Measurements from ENCODE around the gene MRPL49. TPM values are rescaled to one million over a fixed set of nuclear protein-coding genes. Genes with fewer than 3 reads are reported as not detected.

The MRPL49 gene
- total and polyA plus RNA-seq, 9 of the 15 experiments (the other 6 are each of a cell fraction or from before 2014, with no cell fraction given), result 74.3 to 132 (median 91.2) TPM

DNA sequence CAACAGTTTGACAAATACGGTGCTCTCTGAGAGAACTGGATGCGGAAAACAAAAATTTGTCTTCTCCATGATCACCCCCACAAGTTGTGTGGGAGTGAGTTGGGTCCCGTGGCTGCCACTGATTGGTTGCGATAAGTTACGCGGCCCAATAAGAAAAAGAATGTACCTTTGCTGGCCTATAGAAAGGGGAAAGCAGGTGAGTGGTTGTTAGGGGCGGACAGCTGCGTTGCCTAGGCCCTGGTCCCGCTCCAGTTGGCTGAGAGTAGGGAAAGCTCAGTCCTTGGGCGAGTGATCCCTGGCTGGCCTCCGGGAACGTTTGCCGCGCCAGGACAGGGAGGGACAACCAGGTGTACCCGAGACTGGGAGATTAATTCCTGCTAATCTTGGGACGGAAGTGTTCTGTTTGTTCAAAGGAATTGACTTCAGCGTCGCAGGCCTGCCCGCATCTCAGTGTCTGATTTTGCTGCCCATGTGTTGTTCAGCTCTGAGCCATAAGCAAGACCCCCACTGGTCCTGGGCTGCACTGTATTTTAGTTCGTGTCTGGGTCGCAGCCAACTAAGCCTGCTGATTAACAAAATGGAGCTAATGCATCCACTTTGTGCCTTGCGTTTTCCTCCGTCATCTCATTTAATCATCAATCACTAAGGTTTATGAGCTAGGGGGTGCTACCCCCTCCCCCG is 13.0 kb downstream of the MRPL49 start (continued):
- TF ChIP-seq, protein P1, sequence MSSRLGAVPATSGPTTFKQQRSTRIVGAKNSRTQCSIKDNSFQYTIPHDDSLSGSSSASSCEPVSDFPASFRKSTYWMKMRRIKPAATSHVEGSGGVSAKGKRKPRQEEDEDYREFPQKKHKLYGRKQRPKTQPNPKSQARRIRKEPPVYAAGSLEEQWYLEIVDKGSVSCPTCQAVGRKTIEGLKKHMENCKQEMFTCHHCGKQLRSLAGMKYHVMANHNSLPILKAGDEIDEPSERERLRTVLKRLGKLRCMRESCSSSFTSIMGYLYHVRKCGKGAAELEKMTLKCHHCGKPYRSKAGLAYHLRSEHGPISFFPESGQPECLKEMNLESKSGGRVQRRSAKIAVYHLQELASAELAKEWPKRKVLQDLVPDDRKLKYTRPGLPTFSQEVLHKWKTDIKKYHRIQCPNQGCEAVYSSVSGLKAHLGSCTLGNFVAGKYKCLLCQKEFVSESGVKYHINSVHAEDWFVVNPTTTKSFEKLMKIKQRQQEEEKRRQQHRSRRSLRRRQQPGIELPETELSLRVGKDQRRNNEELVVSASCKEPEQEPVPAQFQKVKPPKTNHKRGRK (tag; IDR thresholded peaks at IDR 0.05), result no peak
- TF ChIP-seq, protein P2, sequence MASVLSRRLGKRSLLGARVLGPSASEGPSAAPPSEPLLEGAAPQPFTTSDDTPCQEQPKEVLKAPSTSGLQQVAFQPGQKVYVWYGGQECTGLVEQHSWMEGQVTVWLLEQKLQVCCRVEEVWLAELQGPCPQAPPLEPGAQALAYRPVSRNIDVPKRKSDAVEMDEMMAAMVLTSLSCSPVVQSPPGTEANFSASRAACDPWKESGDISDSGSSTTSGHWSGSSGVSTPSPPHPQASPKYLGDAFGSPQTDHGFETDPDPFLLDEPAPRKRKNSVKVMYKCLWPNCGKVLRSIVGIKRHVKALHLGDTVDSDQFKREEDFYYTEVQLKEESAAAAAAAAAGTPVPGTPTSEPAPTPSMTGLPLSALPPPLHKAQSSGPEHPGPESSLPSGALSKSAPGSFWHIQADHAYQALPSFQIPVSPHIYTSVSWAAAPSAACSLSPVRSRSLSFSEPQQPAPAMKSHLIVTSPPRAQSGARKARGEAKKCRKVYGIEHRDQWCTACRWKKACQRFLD (CRISPR knock-in tag; IDR thresholded peaks at IDR 0.05), result no peak; the same call in 1 of the 2 replicates
- TF ChIP-seq HNRNPL (IDR thresholded peaks at IDR 0.05; ENCODE audit: low read depth, low read length), result no peak
- 0 out of 2 replicates have a peak, but pooled peaks have one; percentile 15 for TF ChIP-seq LEF1 (IDR thresholded peaks at IDR 0.05)
- no peak for TF ChIP-seq CREBBP (IDR thresholded peaks at IDR 0.05; ENCODE audit: low read depth, low read length)
- TF ChIP-seq ZNF12 (CRISPR knock-in tag; IDR thresholded peaks at IDR 0.05), result 0 out of 2 replicates have a peak, but pooled peaks have one; percentile 23
- no peak for TF ChIP-seq ZC3H8 (IDR thresholded peaks at IDR 0.05)
- TF ChIP-seq, protein P3, sequence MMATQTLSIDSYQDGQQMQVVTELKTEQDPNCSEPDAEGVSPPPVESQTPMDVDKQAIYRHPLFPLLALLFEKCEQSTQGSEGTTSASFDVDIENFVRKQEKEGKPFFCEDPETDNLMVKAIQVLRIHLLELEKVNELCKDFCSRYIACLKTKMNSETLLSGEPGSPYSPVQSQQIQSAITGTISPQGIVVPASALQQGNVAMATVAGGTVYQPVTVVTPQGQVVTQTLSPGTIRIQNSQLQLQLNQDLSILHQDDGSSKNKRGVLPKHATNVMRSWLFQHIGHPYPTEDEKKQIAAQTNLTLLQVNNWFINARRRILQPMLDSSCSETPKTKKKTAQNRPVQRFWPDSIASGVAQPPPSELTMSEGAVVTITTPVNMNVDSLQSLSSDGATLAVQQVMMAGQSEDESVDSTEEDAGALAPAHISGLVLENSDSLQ (IDR thresholded peaks at IDR 0.05), result peak; percentile 90
- peak; percentile 19 for TF ChIP-seq MEIS2 (IDR thresholded peaks at IDR 0.05; ENCODE audit: partially characterized antibody)
- TF ChIP-seq KHSRP (IDR thresholded peaks at IDR 0.05), result no peak
- no peak; the same call in 1 of the 2 replicates for TF ChIP-seq DIDO1 (tag; IDR thresholded peaks at IDR 0.05; ENCODE audit: low read depth)
- no peak for TF ChIP-seq ZNF507 (tag; conservative IDR thresholded peaks at IDR 0.05)
- TF ChIP-seq ZNF589 (CRISPR knock-in tag; IDR thresholded peaks at IDR 0.05; ENCODE audit: low read depth), result no peak; the same call in 1 of the 2 replicates
- TF ChIP-seq, protein P4, sequence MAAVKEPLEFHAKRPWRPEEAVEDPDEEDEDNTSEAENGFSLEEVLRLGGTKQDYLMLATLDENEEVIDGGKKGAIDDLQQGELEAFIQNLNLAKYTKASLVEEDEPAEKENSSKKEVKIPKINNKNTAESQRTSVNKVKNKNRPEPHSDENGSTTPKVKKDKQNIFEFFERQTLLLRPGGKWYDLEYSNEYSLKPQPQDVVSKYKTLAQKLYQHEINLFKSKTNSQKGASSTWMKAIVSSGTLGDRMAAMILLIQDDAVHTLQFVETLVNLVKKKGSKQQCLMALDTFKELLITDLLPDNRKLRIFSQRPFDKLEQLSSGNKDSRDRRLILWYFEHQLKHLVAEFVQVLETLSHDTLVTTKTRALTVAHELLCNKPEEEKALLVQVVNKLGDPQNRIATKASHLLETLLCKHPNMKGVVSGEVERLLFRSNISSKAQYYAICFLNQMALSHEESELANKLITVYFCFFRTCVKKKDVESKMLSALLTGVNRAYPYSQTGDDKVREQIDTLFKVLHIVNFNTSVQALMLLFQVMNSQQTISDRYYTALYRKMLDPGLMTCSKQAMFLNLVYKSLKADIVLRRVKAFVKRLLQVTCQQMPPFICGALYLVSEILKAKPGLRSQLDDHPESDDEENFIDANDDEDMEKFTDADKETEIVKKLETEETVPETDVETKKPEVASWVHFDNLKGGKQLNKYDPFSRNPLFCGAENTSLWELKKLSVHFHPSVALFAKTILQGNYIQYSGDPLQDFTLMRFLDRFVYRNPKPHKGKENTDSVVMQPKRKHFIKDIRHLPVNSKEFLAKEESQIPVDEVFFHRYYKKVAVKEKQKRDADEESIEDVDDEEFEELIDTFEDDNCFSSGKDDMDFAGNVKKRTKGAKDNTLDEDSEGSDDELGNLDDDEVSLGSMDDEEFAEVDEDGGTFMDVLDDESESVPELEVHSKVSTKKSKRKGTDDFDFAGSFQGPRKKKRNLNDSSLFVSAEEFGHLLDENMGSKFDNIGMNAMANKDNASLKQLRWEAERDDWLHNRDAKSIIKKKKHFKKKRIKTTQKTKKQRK (IDR thresholded peaks at IDR 0.05; ENCODE audit: borderline replicate concordance, low read depth, low read length), result no peak
- TF ChIP-seq, protein P5, sequence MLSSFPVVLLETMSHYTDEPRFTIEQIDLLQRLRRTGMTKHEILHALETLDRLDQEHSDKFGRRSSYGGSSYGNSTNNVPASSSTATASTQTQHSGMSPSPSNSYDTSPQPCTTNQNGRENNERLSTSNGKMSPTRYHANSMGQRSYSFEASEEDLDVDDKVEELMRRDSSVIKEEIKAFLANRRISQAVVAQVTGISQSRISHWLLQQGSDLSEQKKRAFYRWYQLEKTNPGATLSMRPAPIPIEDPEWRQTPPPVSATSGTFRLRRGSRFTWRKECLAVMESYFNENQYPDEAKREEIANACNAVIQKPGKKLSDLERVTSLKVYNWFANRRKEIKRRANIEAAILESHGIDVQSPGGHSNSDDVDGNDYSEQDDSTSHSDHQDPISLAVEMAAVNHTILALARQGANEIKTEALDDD (IDR thresholded peaks at IDR 0.05), result no peak
- no peak for TF ChIP-seq GTF2A2 (tag; IDR thresholded peaks at IDR 0.05)
- TF ChIP-seq, protein P6, sequence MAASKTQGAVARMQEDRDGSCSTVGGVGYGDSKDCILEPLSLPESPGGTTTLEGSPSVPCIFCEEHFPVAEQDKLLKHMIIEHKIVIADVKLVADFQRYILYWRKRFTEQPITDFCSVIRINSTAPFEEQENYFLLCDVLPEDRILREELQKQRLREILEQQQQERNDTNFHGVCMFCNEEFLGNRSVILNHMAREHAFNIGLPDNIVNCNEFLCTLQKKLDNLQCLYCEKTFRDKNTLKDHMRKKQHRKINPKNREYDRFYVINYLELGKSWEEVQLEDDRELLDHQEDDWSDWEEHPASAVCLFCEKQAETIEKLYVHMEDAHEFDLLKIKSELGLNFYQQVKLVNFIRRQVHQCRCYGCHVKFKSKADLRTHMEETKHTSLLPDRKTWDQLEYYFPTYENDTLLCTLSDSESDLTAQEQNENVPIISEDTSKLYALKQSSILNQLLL (CRISPR knock-in tag; IDR thresholded peaks at IDR 0.05; ENCODE audit: borderline replicate concordance), result no peak
- TF ChIP-seq PHB2 (IDR thresholded peaks at IDR 0.05; ENCODE audit: low read depth), result no peak
- peak; percentile 73 for TF ChIP-seq TCF7L2 (IDR thresholded peaks at IDR 0.05; ENCODE audit: low read depth, low read length)
